B cell (primary cell): ENCODE measurements around the gene BCDIN3D. TPM values are rescaled to one million over a fixed set of nuclear protein-coding genes. Genes with fewer than 3 reads are reported as not detected.

Experiments used
- ATAC-seq: fragments of 200-7000 bp; cut with Tn5 transposase; one replicate; pipeline ENCODE4 v1.10.0; 2021; ENCODE audit warnings: low read depth, mild to moderate bottlenecking, moderate number of reproducible peaks, moderate library complexity
- CTCF ChIA-PET: fragments of 350-600 bp; sonication (Branson Sonifier 250); formaldehyde crosslinking; loops from one replicate; lab custom pipeline; 2021; ENCODE audit warnings: antibody characterized with exemption, inconsistent platforms; lab: Charles Lee
- POLR2A ChIA-PET: fragments of 350-600 bp; sonication (Branson Sonifier 250); formaldehyde crosslinking; loops from one replicate; lab custom pipeline; 2021; ENCODE audit warnings: antibody characterized with exemption; lab: Charles Lee
- DNase-seq: peaks from one replicate; pipeline ENCODE4 v3.0.0; 2013
- H2AFZ ChIP-seq: 2 replicates; pipeline ENCODE4 v1.6.1; 2012; ENCODE audit warnings: mild to moderate bottlenecking, low read depth, low read length; ENCODE audit not compliant: insufficient read depth, poor library complexity, severe bottlenecking
- H3K27ac ChIP-seq, 2 donors: 1 replicate in 1 of 2; 2 replicates in 1 of 2; pipeline ENCODE4 v1.5.1; 2012 to 2013; ENCODE audit warnings: low read length in 2 of 2, mild to moderate bottlenecking in 2 of 2, moderate library complexity in 1 of 2
- H3K27me3 ChIP-seq, 4 experiments: fragments of 200-600 bp in 1 of 4; sonication (generic) in 1 of 4; replicated peaks in 1 of 4; 1 replicate in 2 of 4; 2 replicates in 2 of 4; pipeline versions ENCODE4 v1.6.1 to v1.7.0; 2013 to 2016; ENCODE audit warnings: low read length in 3 of 4, mild to moderate bottlenecking in 2 of 4, mixed read lengths in 1 of 4, moderate library complexity in 1 of 4; ENCODE audit not compliant: insufficient read depth in 4 of 4, control insufficient read depth in 3 of 4; ENCODE audit errors: control extremely low read depth in 1 of 4
- H3K36me3 ChIP-seq, 2 experiments: replicated peaks in 1 of 2; 1 replicate in 1 of 2; 2 replicates in 1 of 2; pipeline versions ENCODE4 v1.6.1 to v1.7.1; 2013; ENCODE audit warnings: low read length in 1 of 2; ENCODE audit not compliant: insufficient read depth in 2 of 2, control insufficient read depth in 1 of 2; ENCODE audit errors: control extremely low read depth in 1 of 2, extremely low read depth in 1 of 2
- H3K4me1 ChIP-seq, 2 donors: fragments of 200-600 bp in 1 of 2; sonication (generic) in 1 of 2; 1 replicate in 1 of 2; 2 replicates in 1 of 2; pipeline versions ENCODE4 v1.5.1 to v1.6.1; 2013 to 2017; ENCODE audit warnings: low read length in 2 of 2; ENCODE audit not compliant: control insufficient read depth in 2 of 2, insufficient read depth in 2 of 2
- H3K4me2 ChIP-seq: replicated peaks from 2 replicates; pipeline ENCODE3; 2012; ENCODE audit warnings: mild to moderate bottlenecking, low read depth, low read length; ENCODE audit not compliant: poor library complexity, severe bottlenecking
- H3K4me3 ChIP-seq, 5 experiments: fragments of 200-600 bp in 1 of 5; sonication (generic) in 1 of 5; 1 replicate in 3 of 5; 2 replicates in 2 of 5; pipeline versions ENCODE4 v1.5.1 to v1.7.0; 2011 to 2016; ENCODE audit warnings: low read length in 4 of 5, mild to moderate bottlenecking in 4 of 5, low read depth in 2 of 5, control low read depth in 1 of 5, moderate library complexity in 1 of 5; ENCODE audit not compliant: insufficient read depth in 1 of 5; ENCODE audit errors: control extremely low read depth in 1 of 5, extremely low read depth in 1 of 5
- H3K79me2 ChIP-seq: fragments of 200-600 bp; sonication (generic); one replicate; pipeline ENCODE4 v1.6.0; 2016; ENCODE audit warnings: low read length; ENCODE audit not compliant: control insufficient read depth, insufficient read depth
- H3K9ac ChIP-seq: fragments of 200-600 bp; sonication (generic); 2 replicates; pipeline ENCODE4 v1.6.1; 2017; ENCODE audit warnings: mild to moderate bottlenecking, low read length, moderate library complexity
- H3K9me3 ChIP-seq, 3 donors: one replicate each; pipeline versions ENCODE4 v1.6.1 to v1.7.1; 2013; ENCODE audit warnings: low read length in 2 of 3; ENCODE audit not compliant: control insufficient read depth in 2 of 3, insufficient read depth in 1 of 3; ENCODE audit errors: control extremely low read depth in 1 of 3
- H4K20me1 ChIP-seq: 2 replicates; pipeline ENCODE4 v1.6.0; 2012; ENCODE audit warnings: mild to moderate bottlenecking, low read length; ENCODE audit not compliant: insufficient read depth, control insufficient read depth, poor library complexity, severe bottlenecking
- H3K27ac Mint-ChIP-seq: one replicate; pipeline ENCODE4 v1.8.0; 2021; ENCODE audit warnings: mixed read lengths
- H3K27me3 Mint-ChIP-seq: one replicate; pipeline ENCODE4 v1.8.0; 2021; ENCODE audit warnings: mixed read lengths
- H3K4me1 Mint-ChIP-seq: one replicate; pipeline ENCODE4 v1.8.0; 2021; ENCODE audit warnings: mixed read lengths
- H3K4me3 Mint-ChIP-seq: one replicate; pipeline ENCODE4 v1.8.0; 2021; ENCODE audit warnings: mixed read lengths
- H3K9me3 Mint-ChIP-seq: one replicate; pipeline ENCODE4 v1.8.0; 2022; ENCODE audit warnings: mixed read lengths; ENCODE audit not compliant: insufficient read depth
- EZH2 ChIP-seq: IDR thresholded peaks from 2 replicates; pipeline ENCODE4 v1.6.1; 2012; ENCODE audit warnings: borderline replicate concordance, low read depth, mild to moderate bottlenecking, moderate library complexity, low read length; ENCODE audit not compliant: insufficient read depth, poor library complexity, severe bottlenecking
- WGBS: methylation state at CpG from one replicate; pipeline ENCODE4 v1.1.5; 2013; ENCODE audit warnings: missing lambda C conversion rate; ENCODE audit not compliant: insufficient coverage; 5-methylcytosine and 5-hydroxymethylcytosine counted together
- intact Hi-C: fragments of 100-400 bp; cut with micrococcal nuclease; formaldehyde crosslinking; loops from one replicate; pipeline ENCODE4 v1.10.0; 2022
- polyA plus RNA-seq: library from polyadenylated mRNA; depleted of rRNA; stranded (reverse); fragments of >200 nt; gene quantifications from 2 replicates; pipeline ENCODE4 v1.2.3, GENCODE V29; 2012
- total RNA-seq, 2 donors: library from RNA; stranded (reverse); fragments of 120-200 nt in 1 of 2; gene quantifications; 1 replicate in 1 of 2; 2 replicates in 1 of 2; pipeline versions ENCODE4 v1.2.3 to v1.2.4, GENCODE V29; 2013 to 2022
- TF ChIP-seq, protein P1 (sequence below): fragments of 200-600 bp; IDR thresholded peaks from one replicate; pipeline ENCODE4 v1.8.0; 2022; ENCODE audit warnings: antibody characterized with exemption, mild to moderate bottlenecking

The BCDIN3D gene
- total and polyA plus RNA-seq, 2 donors (not counting 1 experiment from before 2014, with no cell fraction given), result 2.0 to 17.4 TPM

DNA sequence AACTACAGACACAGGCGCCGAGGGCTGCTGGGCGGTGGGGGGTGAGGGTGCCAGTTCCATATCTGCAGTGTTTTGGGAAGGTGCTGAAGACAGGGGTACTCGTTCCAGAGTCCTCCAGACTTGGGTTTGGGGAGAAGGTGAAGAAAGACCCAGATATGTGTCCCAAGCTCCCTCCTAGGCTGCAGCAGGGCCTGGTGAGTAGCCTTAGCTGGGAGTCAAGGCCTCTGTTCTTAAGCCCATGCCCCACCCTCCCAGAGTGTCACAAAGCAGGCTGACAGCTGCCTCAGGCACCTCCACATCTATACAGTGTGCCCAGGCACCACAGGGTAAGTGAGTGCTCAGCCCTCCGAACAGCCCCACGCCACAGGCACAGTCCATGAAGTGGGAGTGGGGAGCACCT is 19.0 kb downstream of the BCDIN3D start:
- Mint-ChIP-seq H3K4me3 (no peak overlapping the region), H3K4me1 (peaks cover 47% of the 10 kb centered on the region), H3K9me3 (no peaks in the 10 kb centered on the region), H3K27ac (no peak overlapping the region), H3K27me3 (no peaks in the 10 kb centered on the region)
- intact Hi-C loops, result no loop called here
- peaks cover 7% of the 10 kb centered on the region for H4K20me1 ChIP-seq
- H3K27ac ChIP-seq, result no peak overlapping the region
- H3K27me3 ChIP-seq, result no peaks in the 10 kb centered on the region
- no peak for DNase-seq
- ATAC-seq, result no peak
- H3K9me3 ChIP-seq, result no peaks in the 10 kb centered on the region
- no peak overlapping the region for H3K4me3 ChIP-seq
- CTCF ChIA-PET, result interaction anchor here (1.4 kb wide), 1 partner anchor 14 kb away, joined by 3 read pairs; no protein-coding TSS in a partner anchor
- H2AFZ ChIP-seq, result no peak overlapping the region
- peaks cover 41% of the 10 kb centered on the region for H3K79me2 ChIP-seq
- no peak overlapping the region for H3K4me2 ChIP-seq
- 96% methylated on average over 4 of the region's 6 CpGs for WGBS
- no peaks in the 10 kb centered on the region for H3K36me3 ChIP-seq
- H3K9ac ChIP-seq, result no peak overlapping the region
- POLR2A ChIA-PET, result no interaction called here
- H3K4me1 ChIP-seq, result peaks cover 32 to 34% of the 10 kb centered on the region in 2 donors
- TF ChIP-seq EZH2, result no peak
- TF ChIP-seq, protein P1, sequence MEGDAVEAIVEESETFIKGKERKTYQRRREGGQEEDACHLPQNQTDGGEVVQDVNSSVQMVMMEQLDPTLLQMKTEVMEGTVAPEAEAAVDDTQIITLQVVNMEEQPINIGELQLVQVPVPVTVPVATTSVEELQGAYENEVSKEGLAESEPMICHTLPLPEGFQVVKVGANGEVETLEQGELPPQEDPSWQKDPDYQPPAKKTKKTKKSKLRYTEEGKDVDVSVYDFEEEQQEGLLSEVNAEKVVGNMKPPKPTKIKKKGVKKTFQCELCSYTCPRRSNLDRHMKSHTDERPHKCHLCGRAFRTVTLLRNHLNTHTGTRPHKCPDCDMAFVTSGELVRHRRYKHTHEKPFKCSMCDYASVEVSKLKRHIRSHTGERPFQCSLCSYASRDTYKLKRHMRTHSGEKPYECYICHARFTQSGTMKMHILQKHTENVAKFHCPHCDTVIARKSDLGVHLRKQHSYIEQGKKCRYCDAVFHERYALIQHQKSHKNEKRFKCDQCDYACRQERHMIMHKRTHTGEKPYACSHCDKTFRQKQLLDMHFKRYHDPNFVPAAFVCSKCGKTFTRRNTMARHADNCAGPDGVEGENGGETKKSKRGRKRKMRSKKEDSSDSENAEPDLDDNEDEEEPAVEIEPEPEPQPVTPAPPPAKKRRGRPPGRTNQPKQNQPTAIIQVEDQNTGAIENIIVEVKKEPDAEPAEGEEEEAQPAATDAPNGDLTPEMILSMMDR, result no peak

DNA sequence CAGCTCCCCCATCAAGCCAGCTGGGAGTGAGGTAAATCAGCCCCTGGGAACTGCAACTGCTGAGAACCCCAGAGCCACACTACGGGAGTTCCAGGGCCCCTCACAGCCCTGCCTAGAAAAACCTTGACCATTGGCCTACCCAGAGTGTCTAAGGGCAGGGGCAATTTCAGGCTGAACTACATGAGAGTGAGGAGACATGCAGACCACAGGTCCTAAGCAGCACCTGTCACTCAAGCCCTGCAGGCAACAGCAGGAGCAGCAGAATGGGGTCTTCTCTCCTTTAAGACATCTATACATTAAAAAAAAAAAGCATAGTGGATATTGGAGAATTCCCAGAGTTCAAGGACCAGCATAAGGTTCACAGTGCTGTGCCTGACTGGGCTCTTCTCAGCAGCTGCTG is 19.6 kb downstream of the BCDIN3D start:
- ChIA-PET POLR2A (no interaction called here), CTCF (interaction anchor here (1.0 to 1.4 kb wide), 2 partner anchors 15 to 82 kb away, joined by 3 read pairs; partner anchors contain the start of gene TMBIM6)
- Mint-ChIP-seq H3K27ac (no peak overlapping the region), H3K27me3 (no peaks in the 10 kb centered on the region), H3K4me1 (peaks cover 41% of the 10 kb centered on the region), H3K4me3 (no peak overlapping the region), H3K9me3 (no peaks in the 10 kb centered on the region)
- ATAC-seq, result no peak
- peaks cover 40% of the 10 kb centered on the region for H3K79me2 ChIP-seq
- no peak for TF ChIP-seq EZH2
- TF ChIP-seq, protein P1, result no peak
- H4K20me1 ChIP-seq, result peaks cover 7% of the 10 kb centered on the region
- H3K27ac ChIP-seq, result no peak overlapping the region
- H3K9ac ChIP-seq, result no peak overlapping the region
- peaks cover 29 to 31% of the 10 kb centered on the region in 2 donors for H3K4me1 ChIP-seq
- no peak for DNase-seq
- H3K4me3 ChIP-seq, result no peak overlapping the region
- no peaks in the 10 kb centered on the region for H3K36me3 ChIP-seq
- H2AFZ ChIP-seq, result no peak overlapping the region
- no peak overlapping the region for H3K4me2 ChIP-seq
- intact Hi-C loops, result no loop called here
- H3K27me3 ChIP-seq, result no peaks in the 10 kb centered on the region
- 100% methylated on average over 1 of the region's 1 CpG for WGBS
- H3K9me3 ChIP-seq, result no peaks in the 10 kb centered on the region
